ENCODE measurements around the gene COG3. TPM values are rescaled to one million over a fixed set of nuclear protein-coding genes. Genes with fewer than 3 reads are reported as not detected.

Gene COG3
- 11.6 to 18.0 TPM (median 14.0 TPM) in 5 replicates for total RNA-seq (2022; extraction: Qiagen RNA extraction; ENCODE audit: low read depth)

GRCh38 chr13:45464687-45465453 lies at the start of gene COG3:
Gene COG3 (plus strand): TSS chr13:45464939. CDS start chr13:45465037, 98 bp downstream.

GRCh38 chr13:45417790-45418534 lies 46.8 kb upstream of the COG3 start, which contains the start of gene SLC25A30:
Gene SLC25A30 (minus strand): TSS chr13:45418373. CDS start chr13:45411425, 6,948 bp downstream.

Other genes with a start within 250 kb of the COG3 start
- gene TPT1, start 123.8 kb upstream of the COG3 start, total RNA-seq (2022; extraction: Qiagen RNA extraction; ENCODE audit: low read depth), result 1,882 to 2,484 TPM (median 2,180 TPM) in 5 replicates
- gene SLC25A30, start 46.6 kb upstream of the COG3 start, total RNA-seq (2022; extraction: Qiagen RNA extraction; ENCODE audit: low read depth), result 7.5 to 9.3 TPM (median 8.3 TPM) in 5 replicates
- not detected in 5 replicates for gene ERICH6B, start 150.8 kb downstream of the COG3 start, total RNA-seq (2022; extraction: Qiagen RNA extraction; ENCODE audit: low read depth)
- gene CBY2, start 237.4 kb downstream of the COG3 start, total RNA-seq (2022; extraction: Qiagen RNA extraction; ENCODE audit: low read depth), result not detected in 5 replicates